Parathyroid adenoma (tissue), 2 donors: ENCODE results near the gene CDH10.

Source experiments
- H2AFZ ChIP-seq: fragments of 300-600 bp; sonication (generic); one replicate; pipeline ENCODE4 v1.7.0; 2017; ENCODE audit warnings: antibody characterized with exemption, mild to moderate bottlenecking
- H3K27ac ChIP-seq: fragments of 300-600 bp; sonication (generic); one replicate; pipeline ENCODE4 v1.7.0; 2017
- H3K27me3 ChIP-seq: fragments of 300-600 bp; sonication (generic); one replicate; pipeline ENCODE4 v1.7.0; 2017; ENCODE audit warnings: low read length; ENCODE audit not compliant: control insufficient read depth, insufficient read depth
- H3K36me3 ChIP-seq: fragments of 300-600 bp; sonication (generic); one replicate; pipeline ENCODE4 v1.7.0; 2017; ENCODE audit warnings: low read length; ENCODE audit not compliant: control insufficient read depth, insufficient read depth
- H3K4me1 ChIP-seq: fragments of 300-600 bp; sonication (generic); one replicate; pipeline ENCODE4 v1.7.0; 2017; ENCODE audit warnings: control low read depth
- H3K4me2 ChIP-seq: fragments of 300-600 bp; sonication (generic); one replicate; pipeline ENCODE4 v1.7.0; 2017; ENCODE audit warnings: low read length
- H3K4me3 ChIP-seq: fragments of 300-600 bp; sonication (generic); one replicate; pipeline ENCODE4 v1.7.0; 2017; ENCODE audit warnings: low read depth, low read length
- H3K79me2 ChIP-seq: fragments of 300-600 bp; sonication (generic); one replicate; pipeline ENCODE4 v1.7.0; 2017; ENCODE audit warnings: control low read depth
- H3K9ac ChIP-seq: fragments of 300-600 bp; sonication (generic); one replicate; pipeline ENCODE4 v1.7.0; 2017; ENCODE audit warnings: mild to moderate bottlenecking
- H3K9me3 ChIP-seq: fragments of 300-600 bp; sonication (generic); one replicate; pipeline ENCODE4 v1.7.0; 2017; ENCODE audit warnings: low read length; ENCODE audit not compliant: control insufficient read depth
- TF ChIP-seq, protein P1 (sequence below): fragments of 300-600 bp; sonication (generic); IDR thresholded peaks from one replicate; pipeline ENCODE4 v1.7.0; 2017; ENCODE audit warnings: antibody characterized with exemption, mild to moderate bottlenecking
- donor health status: primary hyperparathyroidism.

Gene CDH10

DNA sequence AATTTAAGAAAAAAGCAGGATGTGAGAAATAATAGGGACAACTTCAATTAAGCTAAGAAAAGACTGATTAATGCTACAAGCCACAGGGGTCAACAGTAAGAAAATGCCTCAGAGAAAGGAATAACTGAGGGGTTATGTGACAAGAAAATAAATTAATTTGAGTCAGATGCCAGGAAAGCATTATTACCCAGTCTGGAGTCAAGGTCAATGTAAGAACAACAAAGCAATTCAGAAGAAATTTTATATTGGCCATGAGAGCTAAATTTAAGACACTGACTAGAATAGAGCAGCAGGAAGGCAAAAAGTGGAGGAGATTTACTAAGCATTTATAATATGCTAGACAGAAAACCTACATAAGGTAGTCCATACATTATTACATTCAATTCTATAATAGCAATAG is 73.5 kb downstream of the CDH10 start:
- H3K27ac ChIP-seq, result no peak overlapping the region
- no peaks in the 10 kb centered on the region for H3K27me3 ChIP-seq
- TF ChIP-seq, protein P1, sequence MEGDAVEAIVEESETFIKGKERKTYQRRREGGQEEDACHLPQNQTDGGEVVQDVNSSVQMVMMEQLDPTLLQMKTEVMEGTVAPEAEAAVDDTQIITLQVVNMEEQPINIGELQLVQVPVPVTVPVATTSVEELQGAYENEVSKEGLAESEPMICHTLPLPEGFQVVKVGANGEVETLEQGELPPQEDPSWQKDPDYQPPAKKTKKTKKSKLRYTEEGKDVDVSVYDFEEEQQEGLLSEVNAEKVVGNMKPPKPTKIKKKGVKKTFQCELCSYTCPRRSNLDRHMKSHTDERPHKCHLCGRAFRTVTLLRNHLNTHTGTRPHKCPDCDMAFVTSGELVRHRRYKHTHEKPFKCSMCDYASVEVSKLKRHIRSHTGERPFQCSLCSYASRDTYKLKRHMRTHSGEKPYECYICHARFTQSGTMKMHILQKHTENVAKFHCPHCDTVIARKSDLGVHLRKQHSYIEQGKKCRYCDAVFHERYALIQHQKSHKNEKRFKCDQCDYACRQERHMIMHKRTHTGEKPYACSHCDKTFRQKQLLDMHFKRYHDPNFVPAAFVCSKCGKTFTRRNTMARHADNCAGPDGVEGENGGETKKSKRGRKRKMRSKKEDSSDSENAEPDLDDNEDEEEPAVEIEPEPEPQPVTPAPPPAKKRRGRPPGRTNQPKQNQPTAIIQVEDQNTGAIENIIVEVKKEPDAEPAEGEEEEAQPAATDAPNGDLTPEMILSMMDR, result no peak
- H2AFZ ChIP-seq, result no peak overlapping the region
- H3K4me2 ChIP-seq, result no peak overlapping the region
- H3K9ac ChIP-seq, result no peak overlapping the region
- no peaks in the 10 kb centered on the region for H3K79me2 ChIP-seq
- H3K36me3 ChIP-seq, result no peaks in the 10 kb centered on the region
- no peaks in the 10 kb centered on the region for H3K9me3 ChIP-seq
- no peaks in the 10 kb centered on the region for H3K4me1 ChIP-seq
- H3K4me3 ChIP-seq, result no peak overlapping the region

GRCh38 chr5:24566933-24567332 is 77.8 kb downstream of the CDH10 start:
- Histone ChIP-seq H3K9ac (no peak overlapping the region), H3K27me3 (no peaks in the 10 kb centered on the region), H3K4me3 (no peak overlapping the region)

DNA sequence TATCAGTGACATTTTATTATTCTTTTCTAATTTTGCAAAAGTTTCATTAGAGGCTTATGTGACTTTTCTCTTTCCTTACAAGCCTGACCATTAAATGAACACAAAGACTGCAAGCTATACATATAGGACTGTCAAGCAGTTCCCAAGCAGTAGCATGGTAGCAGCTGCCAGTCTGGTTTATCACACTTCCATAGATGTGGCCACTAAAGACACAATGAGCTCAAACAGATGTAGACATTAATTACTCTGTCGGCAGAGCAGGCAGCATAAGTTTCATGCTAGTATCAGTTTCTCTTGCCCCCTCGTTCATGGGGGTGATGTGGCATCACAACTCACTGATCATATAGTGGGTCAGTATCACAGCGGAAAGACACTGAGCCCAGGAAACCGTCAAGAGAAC is 89.5 kb downstream of the CDH10 start:
- TF ChIP-seq, protein P1, result no peak
- H3K27ac ChIP-seq, result no peak overlapping the region
- H3K27me3 ChIP-seq, result no peaks in the 10 kb centered on the region
- H3K4me1 ChIP-seq, result no peaks in the 10 kb centered on the region
- no peak overlapping the region for H3K4me3 ChIP-seq
- no peaks in the 10 kb centered on the region for H3K79me2 ChIP-seq
- H3K9ac ChIP-seq, result no peak overlapping the region
- H3K4me2 ChIP-seq, result no peak overlapping the region
- no peak overlapping the region for H2AFZ ChIP-seq
- H3K9me3 ChIP-seq, result no peaks in the 10 kb centered on the region
- H3K36me3 ChIP-seq, result no peaks in the 10 kb centered on the region

More at GRCh38 chr5:24566933-24567332, 77.8 kb downstream of the CDH10 start:
- no peaks in the 10 kb centered on the region for H3K4me1 ChIP-seq
- TF ChIP-seq, protein P1, result no peak
- no peak overlapping the region for H2AFZ ChIP-seq
- H3K27ac ChIP-seq, result no peak overlapping the region
- no peaks in the 10 kb centered on the region for H3K79me2 ChIP-seq
- H3K9me3 ChIP-seq, result no peaks in the 10 kb centered on the region
- no peak overlapping the region for H3K4me2 ChIP-seq
- no peaks in the 10 kb centered on the region for H3K36me3 ChIP-seq

DNA sequence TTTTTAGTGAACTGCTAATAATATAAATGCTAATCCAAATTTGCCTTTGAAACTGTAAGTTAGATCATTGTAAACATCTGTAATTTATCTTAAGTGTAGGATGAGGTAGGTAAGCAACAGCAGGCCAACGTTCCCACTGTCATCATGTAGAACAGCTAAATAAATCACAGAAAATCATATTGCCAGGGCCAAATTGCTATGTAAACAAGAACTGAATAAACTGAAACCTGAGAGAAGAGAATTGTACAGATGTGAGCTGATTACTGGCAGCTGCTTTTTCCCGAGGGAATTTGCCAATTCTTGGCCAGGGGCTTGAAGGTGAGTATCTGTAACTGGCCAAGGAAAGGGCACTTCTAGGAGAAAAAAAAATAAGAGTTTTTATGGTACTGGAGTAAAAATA is 97.6 kb downstream of the CDH10 start:
- Histone ChIP-seq H3K4me2 (no peak overlapping the region), H3K4me3 (no peak overlapping the region), H2AFZ (no peak overlapping the region), H3K36me3 (no peaks in the 10 kb centered on the region), H3K27ac (no peak overlapping the region), H3K9ac (no peak overlapping the region), H3K79me2 (no peaks in the 10 kb centered on the region), H3K9me3 (no peaks in the 10 kb centered on the region), H3K4me1 (no peaks in the 10 kb centered on the region), H3K27me3 (no peaks in the 10 kb centered on the region)
- TF ChIP-seq, protein P1, result no peak

- Histone ChIP-seq H3K79me2 (no peaks in the 10 kb centered on the region), H3K27ac (no peak overlapping the region), H3K9ac (no peak overlapping the region), H3K4me1 (no peaks in the 10 kb centered on the region), H3K4me3 (no peak overlapping the region), H2AFZ (no peak overlapping the region), H3K4me2 (no peak overlapping the region), H3K27me3 (no peaks in the 10 kb centered on the region), H3K9me3 (no peaks in the 10 kb centered on the region), H3K36me3 (no peaks in the 10 kb centered on the region)
- TF ChIP-seq, protein P1, result no peak
Measured at GRCh38 chr5:24539613-24540012, 105.2 kb downstream of the CDH10 start.
